HepG2 (cell line): ENCODE measurements around the gene SMTN.

ENCODE experiments used
- CC2D1A ChIP-seq: sonication (generic); formaldehyde crosslinking; IDR thresholded peaks from 2 replicates; pipeline ENCODE4 v1.8.1; 2023; ENCODE audit warnings: mild to moderate bottlenecking, missing genetic modification reagents
- CTCF ChIP-seq: sonication (generic); formaldehyde crosslinking; IDR thresholded peaks from 2 replicates; pipeline ENCODE4 v1.5.0; 2020; ENCODE audit warnings: mild to moderate bottlenecking, missing genetic modification reagents, moderate library complexity
- DMAP1 ChIP-seq: IDR thresholded peaks from 2 replicates; pipeline ENCODE4 v1.6.1; 2016
- JUNB ChIP-seq: sonication (generic); formaldehyde crosslinking; IDR thresholded peaks from 2 replicates; pipeline ENCODE4 v1.8.0; 2022; ENCODE audit warnings: missing genetic modification reagents, mild to moderate bottlenecking, borderline replicate concordance
- KDM1A ChIP-seq: IDR thresholded peaks from 2 replicates; pipeline ENCODE4 v1.6.1; 2016; ENCODE audit warnings: missing compliant biosample characterization
- NCOR1 ChIP-seq: fragments of 200-600 bp; sonication (generic); IDR thresholded peaks from 2 replicates; pipeline ENCODE4 v1.7.0; 2017; ENCODE audit warnings: antibody characterized with exemption, low read length, borderline replicate concordance
- NFIC ChIP-seq: IDR thresholded peaks from 2 replicates; pipeline ENCODE4 v1.6.1; 2012; ENCODE audit warnings: mild to moderate bottlenecking, low read length, inconsistent platforms
- PRPF4 ChIP-seq: fragments of 200-400 bp; formaldehyde crosslinking; IDR thresholded peaks from 2 replicates; pipeline ENCODE4 v1.6.1; 2016; ENCODE audit warnings: low read length, low read depth; ENCODE audit not compliant: poor library complexity, severe bottlenecking
- RBFOX2 ChIP-seq: fragments of 200-400 bp; formaldehyde crosslinking; IDR thresholded peaks from 2 replicates; pipeline ENCODE4 v1.6.1; 2017; ENCODE audit warnings: low read depth, mild to moderate bottlenecking, low read length
- SP1 ChIP-seq, 2 experiments: fragments of 450-650 bp in 1 of 2; sonication (generic) in 1 of 2; formaldehyde crosslinking in 1 of 2; IDR thresholded peaks; 2 replicates each; pipeline versions ENCODE4 v1.4.0 to v1.6.1; 2016 to 2020; ENCODE audit warnings: missing genetic modification reagents in 1 of 2
- TAF1 ChIP-seq: sonication (generic); formaldehyde crosslinking; IDR thresholded peaks from 2 replicates; pipeline ENCODE4 v1.4.0; 2020; ENCODE audit warnings: missing genetic modification reagents
- YY1 ChIP-seq: IDR thresholded peaks from 2 replicates; pipeline ENCODE4 v1.6.1; 2011; ENCODE audit warnings: low read length, low read depth, moderate library complexity, mild to moderate bottlenecking; ENCODE audit not compliant: insufficient read depth, insufficient replicate concordance
- ZBTB7B ChIP-seq: sonication (generic); formaldehyde crosslinking; IDR thresholded peaks from 2 replicates; pipeline ENCODE4 v1.4.0; 2020; ENCODE audit warnings: missing genetic modification reagents
- ZNF329 ChIP-seq: sonication (generic); formaldehyde crosslinking; IDR thresholded peaks from 2 replicates; pipeline ENCODE4 v1.9.0; 2021; ENCODE audit warnings: low read depth, mild to moderate bottlenecking, missing genetic modification reagents

GRCh38 chr22:31099386-31099785 is 18.3 kb downstream of the SMTN start:
- no peak for TF ChIP-seq CC2D1A (CRISPR knock-in tag)
- no peak for TF ChIP-seq JUNB (CRISPR knock-in tag)
- TF ChIP-seq ZNF329 (CRISPR knock-in tag), result no peak
- no peak for TF ChIP-seq KDM1A
- TF ChIP-seq SP1 (IDR thresholded peaks at IDR 0.05), result no peak
- no peak for TF ChIP-seq SP1 (CRISPR knock-in tag; IDR thresholded peaks at IDR 0.05)
- no peak for TF ChIP-seq NFIC
- TF ChIP-seq PRPF4, result no peak
- TF ChIP-seq TAF1 (CRISPR knock-in tag), result no peak
- no peak for TF ChIP-seq DMAP1 (CRISPR knock-in tag)
- no peak for TF ChIP-seq CTCF (CRISPR knock-in tag)
- no peak for TF ChIP-seq RBFOX2
- TF ChIP-seq NCOR1, result no peak
- TF ChIP-seq ZBTB7B (CRISPR knock-in tag), result no peak
- no peak for TF ChIP-seq YY1
